Superior temporal gyrus (tissue), 1 donor: Measurements from ENCODE around the gene GRK1.
"Not testable (repeated sequence)": the region's sequence is repeated elsewhere in the genome, so short reads cannot be mapped to it uniquely, and the experiment has no call there.

ENCODE experiments used
- DNase-seq: peaks from one replicate; pipeline ENCODE4 v3.0.0-alpha.2; 2016; ENCODE audit errors: extremely low spot score

Gene GRK1

DNA sequence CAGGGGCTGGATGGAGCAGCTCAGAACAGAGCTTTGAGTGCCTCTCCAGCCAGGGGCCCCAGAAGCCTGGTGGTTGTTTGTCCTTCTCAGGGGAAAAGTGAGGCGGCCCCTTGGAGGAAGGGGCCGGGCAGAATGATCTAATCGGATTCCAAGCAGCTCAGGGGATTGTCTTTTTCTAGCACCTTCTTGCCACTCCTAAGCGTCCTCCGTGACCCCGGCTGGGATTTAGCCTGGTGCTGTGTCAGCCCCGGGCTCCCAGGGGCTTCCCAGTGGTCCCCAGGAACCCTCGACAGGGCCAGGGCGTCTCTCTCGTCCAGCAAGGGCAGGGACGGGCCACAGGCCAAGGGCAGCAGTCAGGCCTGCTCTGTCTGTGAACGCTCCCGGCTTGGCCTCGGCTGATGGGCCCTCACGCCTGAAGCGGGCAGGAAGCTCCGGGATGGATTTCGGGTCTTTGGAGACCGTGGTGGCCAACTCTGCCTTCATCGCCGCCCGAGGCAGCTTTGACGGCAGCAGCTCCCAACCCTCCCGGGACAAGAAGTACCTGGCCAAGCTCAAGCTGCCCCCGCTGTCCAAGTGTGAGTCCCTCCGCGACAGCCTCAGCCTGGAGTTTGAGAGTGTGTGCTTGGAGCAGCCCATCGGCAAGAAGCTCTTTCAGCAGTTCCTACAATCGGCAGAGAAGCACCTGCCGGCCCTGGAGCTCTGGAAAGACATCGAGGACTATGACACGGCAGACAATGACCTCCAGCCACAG, at the start of gene GRK1:
Gene GRK1 (plus strand): TSS at position 269 of the 751 bp plus-strand sequence. CDS start 168 bp downstream, at position 437.
- DNase-seq: no peak

- no peak for DNase-seq
Observed at GRCh38 chr13:113617961-113618360, 49.1 kb upstream of the GRK1 start.

GRCh38 chr13:113618455-113618854, 48.6 kb upstream of the GRK1 start:
- no peak for DNase-seq

DNA sequence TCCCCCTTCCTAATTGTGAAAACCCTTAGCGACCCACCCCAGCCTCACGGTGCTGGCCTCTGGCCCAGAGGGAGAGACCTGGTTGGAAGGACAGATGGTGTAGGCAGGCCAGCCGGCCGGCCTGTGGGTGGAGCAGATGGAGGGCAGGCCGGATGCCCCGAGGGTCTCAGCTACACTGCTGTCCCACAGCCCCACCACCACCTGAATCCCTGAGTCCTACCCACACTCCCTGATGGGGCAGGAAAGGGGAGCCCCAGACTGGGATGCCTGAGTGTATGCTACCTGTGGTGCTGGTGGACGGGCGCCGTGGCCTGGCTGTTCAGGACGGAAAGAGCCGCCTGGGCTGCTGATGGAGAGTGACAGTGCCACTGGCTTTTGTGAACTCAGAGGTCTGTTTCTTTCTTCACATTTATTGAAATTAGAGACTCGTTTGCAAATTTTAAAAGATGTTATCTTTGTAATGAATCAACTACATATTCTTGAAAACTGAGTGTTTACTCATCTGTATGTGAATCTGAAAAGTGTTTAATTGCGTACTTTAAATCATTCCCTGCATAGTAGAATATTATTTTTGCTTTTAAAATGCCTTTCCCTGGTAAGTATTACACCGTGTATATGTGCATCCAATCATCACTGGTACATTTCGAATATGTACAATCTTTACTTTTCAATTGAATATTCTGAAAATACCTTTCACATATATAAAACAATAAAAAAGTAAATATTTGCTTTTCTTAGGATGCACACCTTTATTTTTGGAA, 46.8 kb upstream of the GRK1 start:
- DNase-seq: no peak

DNA sequence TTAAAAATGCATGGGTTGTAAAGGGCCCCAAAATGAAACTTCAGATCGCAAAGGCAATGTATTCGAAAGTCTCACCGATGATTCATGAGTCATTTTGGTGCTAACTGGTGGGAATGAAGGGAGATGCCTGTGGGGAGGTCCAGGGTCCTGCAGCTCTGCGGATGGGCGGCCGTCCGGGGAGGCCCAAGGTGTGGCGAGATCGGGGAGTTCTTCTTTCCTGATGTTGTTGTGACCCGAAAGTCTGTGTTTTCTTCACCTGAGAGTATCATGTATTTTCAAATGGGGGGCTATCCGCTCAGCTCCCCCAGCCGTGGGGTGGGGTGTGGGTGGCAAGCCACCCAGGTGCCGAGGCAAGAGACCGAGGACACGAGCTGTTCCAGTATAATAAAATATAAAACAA, 46.0 kb upstream of the GRK1 start:
- no peak for DNase-seq

GRCh38 chr13:113621498-113621897, 45.5 kb upstream of the GRK1 start:
- not testable (repeated sequence) for DNase-seq

GRCh38 chr13:113621986-113622550, 45.0 kb upstream of the GRK1 start:
- DNase-seq: not testable (repeated sequence)

GRCh38 chr13:113622791-113623490, 44.1 kb upstream of the GRK1 start:
- no peak for DNase-seq

- DNase-seq: no peak
Observed at GRCh38 chr13:113623491-113624234, 43.4 kb upstream of the GRK1 start.

GRCh38 chr13:113624235-113624587, 42.8 kb upstream of the GRK1 start:
- DNase-seq: no peak

GRCh38 chr13:113624640-113625304, 42.2 kb upstream of the GRK1 start:
- DNase-seq: not testable (repeated sequence)

DNA sequence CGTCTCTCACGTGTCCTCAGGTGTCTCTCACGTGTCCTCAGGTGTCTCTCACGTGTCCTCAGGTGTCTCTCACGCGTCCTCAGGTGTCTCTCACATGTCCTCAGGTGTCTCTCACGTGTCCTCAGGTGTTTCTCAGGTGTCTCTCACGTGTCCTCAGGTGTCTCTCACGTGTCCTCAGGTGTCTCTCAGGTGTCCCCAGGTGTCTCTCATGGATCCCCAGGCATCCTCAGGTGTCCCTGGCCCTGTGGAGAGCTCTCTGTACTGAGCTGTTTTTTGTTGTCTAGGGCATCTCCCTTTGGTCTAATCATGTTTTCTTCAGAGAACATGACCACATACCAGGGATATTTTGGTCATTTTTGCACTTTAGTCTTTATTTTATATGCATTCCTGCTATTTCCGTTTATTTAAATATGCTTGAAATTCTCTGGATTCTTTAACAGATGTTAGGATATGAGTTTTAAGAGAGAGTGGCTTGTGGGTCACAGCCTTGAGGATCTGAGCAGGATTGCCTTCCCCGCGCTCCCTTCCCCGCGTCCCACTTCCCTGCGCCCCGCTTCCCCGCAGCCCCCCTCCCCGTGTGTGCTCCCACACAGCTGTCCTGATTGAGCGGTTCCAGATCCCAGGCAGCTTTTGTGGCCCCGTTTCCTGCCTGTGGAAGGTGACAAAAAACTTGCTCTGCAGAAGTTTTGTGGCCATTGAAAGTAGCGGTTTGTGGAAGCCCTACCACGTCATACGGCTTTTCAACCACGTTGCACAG, 40.9 kb upstream of the GRK1 start:
- no peak for DNase-seq

DNA sequence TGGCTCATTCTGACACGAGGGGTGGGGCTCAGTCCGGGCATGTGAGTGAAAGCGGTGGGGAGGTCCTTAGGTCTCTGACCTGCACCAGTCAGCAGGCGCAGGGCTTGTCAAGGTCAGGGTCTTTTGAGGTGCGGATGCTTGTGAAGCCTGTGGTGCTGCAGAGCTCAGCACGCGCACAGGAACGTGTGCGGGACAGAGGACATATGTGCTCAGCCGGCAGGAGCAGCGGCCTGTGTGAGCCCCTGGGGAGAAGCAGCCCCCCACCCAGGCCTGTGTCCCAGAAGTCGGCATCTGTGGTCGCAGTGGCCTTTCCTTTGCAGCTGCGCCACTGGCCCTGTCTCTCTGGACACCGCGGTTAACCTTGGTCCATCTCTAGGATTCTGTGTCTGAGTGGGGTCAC, 39.9 kb upstream of the GRK1 start:
- DNase-seq: no peak

DNA sequence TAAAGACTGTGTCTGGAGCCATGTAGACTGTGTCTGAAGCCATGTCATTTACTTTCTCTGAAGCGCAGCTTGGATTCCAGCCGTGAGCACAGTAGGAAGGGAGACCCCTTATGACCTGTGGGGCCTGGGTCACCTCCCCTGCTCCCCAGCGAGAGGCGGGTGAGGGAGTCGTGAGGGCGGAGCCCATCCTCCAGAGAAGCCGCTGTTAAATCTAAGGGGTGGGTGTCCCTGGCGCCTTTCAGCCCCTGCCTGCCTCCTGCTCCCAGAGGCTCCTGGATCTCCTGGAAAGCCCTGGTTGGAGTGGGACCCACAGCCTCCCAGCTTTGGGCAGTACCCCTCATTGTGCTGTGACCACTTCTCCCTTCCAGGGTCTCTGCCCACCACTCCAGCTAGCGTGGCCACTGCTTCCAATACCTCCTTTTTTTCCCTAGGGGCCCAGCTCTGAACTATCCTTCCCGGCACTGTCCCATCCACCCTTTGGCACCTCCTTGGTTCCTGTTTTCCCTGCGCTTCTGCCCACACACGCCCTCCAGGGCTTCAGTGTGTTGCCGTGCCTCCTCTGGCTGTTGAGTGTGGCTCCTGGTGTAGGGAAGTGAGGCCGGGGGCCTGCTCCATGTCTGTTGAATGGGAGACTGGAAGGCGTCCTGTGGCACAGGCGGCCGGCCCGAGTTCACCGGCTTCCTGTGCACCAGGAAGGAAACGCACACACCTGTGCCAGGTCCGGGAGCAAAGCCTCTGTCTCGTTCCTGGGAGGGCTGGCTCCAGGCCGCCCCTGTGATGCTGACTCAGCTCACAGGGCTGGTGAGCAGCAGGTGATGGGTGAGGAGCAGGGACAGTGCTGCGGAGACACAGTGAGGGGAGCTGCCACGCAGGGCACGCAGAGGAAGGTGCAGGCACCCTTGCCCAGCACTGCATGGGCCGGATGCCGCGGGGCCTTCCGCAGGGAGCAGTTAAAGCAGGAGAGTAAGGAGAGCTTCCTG, 38.4 kb upstream of the GRK1 start:
- DNase-seq: no peak

- DNase-seq: no peak
Observed at GRCh38 chr13:113629866-113630265, 37.2 kb upstream of the GRK1 start.

GRCh38 chr13:113630296-113630695, 36.7 kb upstream of the GRK1 start:
- DNase-seq: no peak

DNA sequence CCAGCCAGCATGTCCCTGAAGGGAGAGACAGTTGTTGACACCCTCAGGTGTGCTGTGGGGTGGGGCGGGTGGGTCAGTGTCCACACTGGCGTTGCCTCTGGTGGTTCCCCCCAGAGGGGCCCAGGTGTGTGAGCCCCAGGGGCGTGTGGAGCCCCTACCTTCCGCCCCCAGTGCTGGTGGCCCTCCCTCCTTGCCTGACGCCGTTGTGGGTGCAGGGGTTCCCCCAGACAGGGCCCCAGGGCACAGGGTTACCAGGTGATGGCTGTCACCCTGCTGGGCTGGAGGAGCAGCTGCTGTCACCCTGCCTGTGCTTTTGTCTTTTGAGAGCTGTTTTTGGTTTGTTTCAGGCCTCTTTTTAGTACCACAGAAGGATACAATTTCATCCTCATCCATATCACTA, 36.2 kb upstream of the GRK1 start:
- no peak for DNase-seq

DNA sequence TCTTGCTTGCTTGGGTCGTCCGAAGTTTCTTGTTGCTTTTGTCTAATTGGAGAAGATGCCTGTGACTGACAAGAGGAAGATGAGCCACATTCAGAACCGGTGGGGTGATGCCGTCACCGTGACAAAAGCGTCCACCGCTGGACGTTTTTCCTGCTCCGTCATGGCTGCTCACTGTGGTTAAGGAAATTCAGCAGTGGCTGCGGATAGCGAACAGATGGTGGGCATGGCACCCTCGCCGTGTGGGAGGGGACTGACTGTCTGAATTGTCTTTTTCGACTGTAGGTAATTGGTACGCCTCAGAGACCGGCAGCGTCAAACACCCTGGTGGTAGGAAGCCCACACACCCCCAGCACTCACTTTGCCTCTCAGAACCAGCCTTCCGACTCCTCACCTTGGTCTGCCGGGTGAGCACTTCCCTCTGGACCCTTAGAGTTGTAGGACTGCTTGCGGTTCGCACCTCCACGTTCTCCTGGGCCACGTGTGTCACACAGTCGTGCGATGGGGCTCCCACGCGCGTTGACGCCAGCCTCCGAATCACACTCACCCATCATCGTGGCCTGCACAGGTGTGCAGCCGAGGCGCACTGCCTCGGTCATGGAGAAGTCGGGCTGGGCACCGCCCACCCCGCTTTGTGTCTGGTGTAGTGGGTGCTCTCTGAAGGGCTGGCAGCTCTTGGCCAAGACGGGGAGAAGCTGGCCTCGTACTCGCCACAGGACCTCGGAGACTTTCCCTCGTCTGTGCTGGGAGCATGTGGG, 35.5 kb upstream of the GRK1 start:
- no peak for DNase-seq
